Left ventricle myocardium superior (tissue), 1 donor: ENCODE measurements around the gene DCTN5. TPM values are rescaled to one million over a fixed set of nuclear protein-coding genes. Genes with fewer than 3 reads are reported as not detected.
"Not testable (repeated sequence)": the region's sequence is repeated elsewhere in the genome, so short reads cannot be mapped to it uniquely, and the experiment has no call there.

Source experiments
- ATAC-seq: fragments of 200-7000 bp; cut with Tn5 transposase; one replicate; pipeline ENCODE4 v1.9.1; 2020; ENCODE audit warnings: mild to moderate bottlenecking, moderate library complexity
- DNase-seq: peaks from one replicate; pipeline ENCODE4 v3.0.0-alpha.2; 2020
- intact Hi-C: fragments of 100-400 bp; cut with micrococcal nuclease; formaldehyde crosslinking; loops from one replicate; pipeline ENCODE4 v1.11.0; 2022
- total RNA-seq: library from RNA; stranded (reverse); fragmentation: NEBNext Ultra II Directional; extraction: Animal tissue kit (Norgen Biotek cat#: 25700); gene quantifications from one replicate; pipeline ENCODE4 v1.2.1, GENCODE V29; 2021
- donor health status: DM: no; HTN: yes; CAD: no; lungs with severe emphysema.

Gene DCTN5
- total RNA-seq, 1 donor from 2014 or later: 37.6 TPM

DNA sequence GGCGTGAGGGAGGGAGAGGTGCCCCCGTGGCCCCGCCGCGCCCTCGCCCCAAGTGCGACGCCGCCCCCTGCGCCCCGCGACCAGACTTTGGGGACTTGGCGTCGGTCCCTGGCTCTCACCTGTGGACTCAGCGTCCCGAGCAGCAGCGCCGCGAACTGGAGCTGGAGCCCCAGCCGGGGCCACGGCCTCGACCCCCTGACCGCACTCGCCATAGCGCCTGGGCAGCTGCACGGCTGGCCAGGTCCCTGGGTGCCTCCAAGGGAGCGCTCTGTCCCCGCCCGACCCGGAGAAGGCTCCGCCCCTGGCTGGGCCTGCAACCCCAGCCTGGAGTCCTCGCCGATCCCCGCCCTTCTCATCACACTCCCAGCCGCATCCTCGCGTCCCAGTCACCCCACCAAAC lies 71.7 kb downstream of the DCTN5 start, which contains the start of gene ERN2:
Gene ERN2 (minus strand): TSS at position 247 of the 400 bp plus-strand sequence. CDS start 35 bp downstream, at position 212.
- intact Hi-C loops: no loop called here
- no peak for ATAC-seq

DNA sequence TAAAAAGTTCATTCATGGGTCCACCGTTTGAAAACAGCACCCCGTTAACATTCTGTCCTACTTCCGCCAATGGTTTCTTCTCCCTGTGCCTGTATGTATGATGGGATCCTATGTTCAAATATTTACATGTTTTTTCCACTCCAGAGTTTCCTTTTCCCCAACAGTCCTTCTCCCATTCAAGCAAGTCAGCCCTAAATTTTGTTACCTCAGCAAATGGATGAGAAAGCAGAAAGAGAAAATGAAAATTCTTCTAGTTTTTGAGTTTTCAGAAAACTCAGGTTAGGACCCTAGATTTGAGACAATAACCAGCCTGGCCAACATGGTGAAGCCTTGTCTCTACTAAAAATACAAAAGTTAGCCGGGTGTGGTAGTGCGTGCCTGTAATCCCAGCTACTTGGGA lies 75.2 kb downstream of the DCTN5 start:
- DNase-seq: no peak
- intact Hi-C loops: no loop called here
- no peak for ATAC-seq

More for the DNA sequence above, 71.7 kb downstream of the DCTN5 start, which contains the start of gene ERN2:
- no peak for DNase-seq

DNA sequence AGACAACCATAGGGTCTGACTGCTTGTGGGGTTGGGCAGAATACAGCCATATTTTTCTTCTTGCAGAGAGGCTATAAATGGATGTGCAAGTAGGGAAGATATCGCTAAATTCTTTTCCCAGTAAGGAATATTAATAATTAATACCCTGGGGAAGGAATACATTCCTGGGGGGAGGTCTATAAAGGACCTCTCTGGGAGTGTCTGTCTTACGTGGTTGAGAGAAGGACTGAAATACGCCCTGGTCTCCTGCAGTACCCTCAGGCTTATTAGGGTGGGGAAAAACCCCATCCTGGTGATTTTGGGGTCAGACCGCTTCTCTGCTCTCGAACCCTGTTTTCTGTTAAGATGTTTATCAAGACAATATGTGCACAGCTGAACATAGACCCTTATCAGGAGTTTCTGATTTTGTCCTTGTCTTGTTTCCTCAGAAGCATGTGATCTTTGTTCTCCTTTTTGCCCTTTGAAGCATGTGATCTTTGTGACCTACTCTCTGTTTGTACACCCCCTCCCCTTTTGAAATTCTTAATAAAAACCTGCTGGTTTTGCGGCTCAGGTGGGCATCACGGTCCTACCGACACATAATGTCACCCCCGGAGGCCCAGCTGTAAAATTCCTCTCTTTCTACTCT lies 81.5 kb downstream of the DCTN5 start:
- DNase-seq, intact Hi-C loops, ATAC-seq: not testable (repeated sequence)

DNA sequence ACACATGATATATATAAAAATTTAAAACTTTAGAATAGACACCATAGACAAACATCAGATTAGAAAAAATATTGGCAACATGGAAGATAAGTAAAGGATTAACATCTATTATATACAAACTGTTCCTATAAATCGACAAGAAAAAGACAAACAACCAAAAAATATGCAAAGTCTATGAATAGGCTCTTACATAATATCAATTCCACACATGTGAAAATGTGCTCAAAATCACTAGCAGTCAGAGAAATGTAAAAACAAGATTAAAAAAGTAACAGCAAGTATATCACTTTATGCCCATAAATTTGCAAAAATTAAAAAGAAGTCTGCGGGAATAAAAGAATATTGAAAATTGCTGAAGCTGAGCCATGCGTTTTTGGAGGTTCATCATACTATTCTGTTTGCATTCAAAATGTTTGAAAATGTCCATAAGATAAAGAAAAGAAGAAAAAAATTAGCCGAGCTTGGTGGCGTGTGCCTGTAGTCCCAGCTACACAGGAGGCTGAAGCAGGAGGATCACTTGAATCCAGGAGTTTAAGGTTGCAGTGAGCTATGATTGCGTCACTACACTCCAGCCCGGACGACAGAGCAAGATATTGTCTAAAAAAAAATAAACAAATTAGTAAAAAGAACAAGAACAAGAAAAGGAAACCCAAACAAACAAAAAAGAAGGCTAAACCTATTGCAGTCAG lies 83.0 kb downstream of the DCTN5 start:
- intact Hi-C loops: no loop called here
- DNase-seq (no peak), ATAC-seq (no peak)

DNA sequence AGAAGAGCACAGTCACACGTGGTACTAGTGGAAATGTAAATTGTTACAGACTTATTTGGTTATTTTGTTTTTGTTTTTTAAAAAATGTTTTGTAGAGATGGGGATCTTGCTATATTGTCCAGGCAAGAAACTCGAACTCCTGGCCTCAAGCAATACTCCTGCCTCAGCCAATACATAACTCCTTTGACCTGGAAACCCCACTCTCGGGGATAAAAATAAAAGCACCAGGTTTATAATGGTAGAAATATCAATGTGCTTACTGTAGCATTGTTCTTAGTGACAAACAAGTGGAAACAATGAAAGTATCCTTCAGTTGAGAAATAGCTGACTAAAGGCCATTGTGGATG lies 83.5 kb downstream of the DCTN5 start:
- no peak for ATAC-seq
- DNase-seq: no peak
- intact Hi-C loops: no loop called here

DNA sequence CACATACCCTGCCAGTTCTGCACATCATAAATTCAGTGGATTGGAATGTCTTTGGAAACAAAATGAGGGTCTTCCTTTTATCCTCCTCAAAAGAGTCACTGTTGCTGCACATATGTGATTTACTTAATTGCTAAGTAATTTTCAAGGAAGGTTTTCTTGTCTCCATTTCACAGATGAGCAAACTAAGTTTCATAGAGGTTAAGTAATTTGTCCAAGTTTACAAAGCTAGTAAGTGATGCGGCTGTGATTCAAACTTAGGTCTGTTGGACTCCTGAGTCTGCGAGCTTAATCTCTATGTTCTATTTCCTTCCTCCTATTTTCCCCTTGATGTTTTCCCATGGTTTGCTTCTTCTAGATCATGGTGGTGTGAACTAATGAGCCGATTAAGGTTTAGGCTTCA lies 85.4 kb downstream of the DCTN5 start:
- intact Hi-C loops: no loop called here
- ATAC-seq (no peak), DNase-seq (no peak)

Other genes starting within 250 kb of the DCTN5 start
- 11.3 TPM for gene COG7, start 188.3 kb upstream of the DCTN5 start, total RNA-seq
- gene GGA2, start 131.0 kb upstream of the DCTN5 start, total RNA-seq: 52.1 TPM
- gene EARS2, start 84.1 kb upstream of the DCTN5 start, total RNA-seq: 22.0 TPM
- 73.8 TPM for gene UBFD1, start 83.7 kb upstream of the DCTN5 start, total RNA-seq
- 621 TPM for gene NDUFAB1, start 45.1 kb upstream of the DCTN5 start, total RNA-seq
- gene PALB2, start 156 bp upstream of the DCTN5 start, total RNA-seq: 5.5 TPM
- gene PLK1, start 37.4 kb downstream of the DCTN5 start, total RNA-seq: 0.52 TPM
- not detected for gene ERN2, start 71.8 kb downstream of the DCTN5 start, total RNA-seq
- not detected for gene CHP2, start 113.6 kb downstream of the DCTN5 start, total RNA-seq
- gene PRKCB, start 194.5 kb downstream of the DCTN5 start, total RNA-seq: 2.5 TPM